ENCODE measurements around the gene PYCARD.
"Not testable (repeated sequence)": the region's sequence is repeated elsewhere in the genome, so short reads cannot be mapped to it uniquely, and the experiment has no call there.

Gene PYCARD

GRCh38 chr16:31245598-31245997 lies 43.0 kb upstream of the PYCARD start:
- H2AK5ac ChIP-seq (ENCODE audit: low read length); H4K5ac ChIP-seq (ENCODE audit: low read length); H3K4me3 ChIP-seq (ENCODE audit: low read length); H3K4ac ChIP-seq (ENCODE audit: low read depth, low read length); H2BK5ac ChIP-seq (ENCODE audit: low read length); H3K36me3 ChIP-seq (ENCODE audit: control insufficient read depth, insufficient read depth, low read length); H3K18ac ChIP-seq (ENCODE audit: low read length); H3K79me1 ChIP-seq (ENCODE audit: low read length); H2BK15ac ChIP-seq (replicated peaks; ENCODE audit: low read depth); H3K56ac ChIP-seq (ENCODE audit: low read length); H3K4me2 ChIP-seq (ENCODE audit: low read length); H3K4me1 ChIP-seq (ENCODE audit: control insufficient read depth, low read depth, low read length); H3K27ac ChIP-seq (ENCODE audit: low read depth, low read length); H3K79me2 ChIP-seq (ENCODE audit: control insufficient read depth, insufficient read depth, low read length); H4K8ac ChIP-seq (ENCODE audit: low read depth, low read length); H3K23ac ChIP-seq (ENCODE audit: low read length); H3K9ac ChIP-seq (ENCODE audit: low read length); H3K27me3 ChIP-seq (ENCODE audit: insufficient read depth, low read length, poor library complexity); H2BK120ac ChIP-seq (ENCODE audit: low read depth, low read length): not testable (repeated sequence)
- DNase-seq = peak; percentile 38
- no CpG with 5 or more reads among the region's 8 CpGs for WGBS (ENCODE audit: extremely low coverage, insufficient coverage, low lambda C conversion rate)

DNA sequence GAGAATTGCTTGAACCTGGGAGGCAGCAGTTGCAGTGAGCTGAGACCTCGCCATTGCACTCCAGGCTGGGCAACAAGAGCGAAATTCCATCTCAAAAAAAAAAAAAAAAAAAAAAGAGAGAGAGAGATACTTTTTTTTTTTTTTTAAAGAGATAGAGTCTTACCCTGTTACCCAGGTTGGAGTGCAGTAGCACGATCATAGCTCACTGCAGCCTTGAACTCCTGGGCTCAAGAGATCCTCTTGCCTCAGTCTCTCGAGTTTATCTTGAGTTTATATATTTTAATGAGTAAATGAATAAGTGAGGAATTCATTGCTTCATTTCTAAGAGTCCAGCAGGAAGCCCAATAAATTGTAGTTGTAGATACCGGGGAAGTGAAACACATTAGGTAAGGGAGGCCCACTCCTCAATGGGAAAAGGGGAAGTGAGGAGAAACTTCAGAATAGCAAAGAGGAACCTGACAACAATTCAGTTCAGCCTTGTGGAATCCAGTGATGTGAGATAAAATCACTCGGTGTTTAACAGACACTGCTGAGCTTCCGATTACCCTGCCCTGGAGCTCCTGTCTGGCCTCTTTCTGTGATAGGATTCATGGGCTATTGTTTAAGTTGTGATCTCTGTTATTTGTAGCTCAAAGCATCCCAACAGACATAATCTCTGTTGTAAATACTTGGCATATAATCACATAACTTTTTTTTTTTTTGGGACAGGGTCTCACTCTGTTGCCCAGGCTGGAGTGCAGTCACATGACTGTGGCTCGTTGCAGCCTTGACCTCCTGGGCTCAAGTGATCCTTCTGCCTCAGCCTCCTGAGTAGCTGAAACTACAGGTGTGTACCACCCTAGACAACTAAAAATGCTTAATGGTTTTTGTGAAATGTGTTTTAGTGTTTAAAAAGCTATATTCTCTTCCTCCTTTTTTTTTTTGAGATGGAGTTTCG lies 41.4 kb upstream of the PYCARD start:
- Histone ChIP-seq H3K79me2 (ENCODE audit: control insufficient read depth, insufficient read depth, low read length) (no peaks in the 10 kb centered on the region), H2BK15ac (replicated peaks; ENCODE audit: low read depth) (no peak overlapping the region), H3K9ac (ENCODE audit: low read length) (no peak overlapping the region), H4K8ac (ENCODE audit: low read depth, low read length) (no peak overlapping the region), H2BK120ac (ENCODE audit: low read depth, low read length) (no peak overlapping the region), H3K36me3 (ENCODE audit: control insufficient read depth, insufficient read depth, low read length) (no peaks in the 10 kb centered on the region), H2BK5ac (ENCODE audit: low read length) (no peak overlapping the region), H3K79me1 (ENCODE audit: low read length) (no peaks in the 10 kb centered on the region), H3K18ac (ENCODE audit: low read length) (no peak overlapping the region), H3K27ac (ENCODE audit: low read depth, low read length) (no peak overlapping the region), H3K56ac (ENCODE audit: low read length) (no peak overlapping the region), H3K4me1 (ENCODE audit: control insufficient read depth, low read depth, low read length) (no peaks in the 10 kb centered on the region), H3K23ac (ENCODE audit: low read length) (no peak overlapping the region), H3K27me3 (ENCODE audit: insufficient read depth, low read length, poor library complexity) (no peaks in the 10 kb centered on the region), H2AK5ac (ENCODE audit: low read length) (no peak overlapping the region), H4K5ac (ENCODE audit: low read length) (no peak overlapping the region), H3K4me3 (ENCODE audit: low read length) (no peak overlapping the region), H3K4ac (ENCODE audit: low read depth, low read length) (no peak overlapping the region), H3K4me2 (ENCODE audit: low read length) (no peak overlapping the region)
- peak; percentile 82 for DNase-seq
- no CpG with 5 or more reads among the region's 9 CpGs for WGBS (ENCODE audit: extremely low coverage, insufficient coverage, low lambda C conversion rate)

DNA sequence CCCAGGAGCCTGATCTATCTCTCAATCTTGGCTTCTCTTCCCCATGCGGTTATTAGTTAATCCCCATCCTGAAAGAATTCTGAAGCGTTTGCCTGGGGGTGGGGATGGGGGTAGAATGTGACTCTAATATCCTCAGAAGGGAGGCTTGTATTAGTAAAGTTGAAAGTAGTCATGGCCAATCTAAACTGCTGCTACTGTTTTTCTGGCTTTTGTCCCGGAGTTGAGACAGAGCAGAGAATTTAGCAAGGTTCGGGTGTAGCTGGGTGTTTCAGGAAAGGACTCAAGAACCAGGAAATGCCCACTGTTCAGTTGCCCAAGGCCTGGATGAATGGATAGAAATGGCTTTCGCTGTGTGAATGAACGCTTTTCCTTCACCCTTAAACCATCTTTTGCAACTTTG lies 39.6 kb upstream of the PYCARD start:
- H3K27me3 ChIP-seq (ENCODE audit: insufficient read depth, low read length, poor library complexity) = no peaks in the 10 kb centered on the region

GRCh38 chr16:31238041-31238440 lies 35.5 kb upstream of the PYCARD start:
- H2AK5ac ChIP-seq (ENCODE audit: low read length) = no peak overlapping the region
- H3K4me1 ChIP-seq (ENCODE audit: control insufficient read depth, low read depth, low read length) = no peaks in the 10 kb centered on the region
- H3K36me3 ChIP-seq (ENCODE audit: control insufficient read depth, insufficient read depth, low read length) = no peaks in the 10 kb centered on the region
- H3K23ac ChIP-seq (ENCODE audit: low read length) = no peak overlapping the region
- H2BK15ac ChIP-seq (replicated peaks; ENCODE audit: low read depth) = no peak overlapping the region
- no peaks in the 10 kb centered on the region for H3K79me1 ChIP-seq (ENCODE audit: low read length)
- H3K4ac ChIP-seq (ENCODE audit: low read depth, low read length) = no peak overlapping the region
- no peak overlapping the region for H3K27ac ChIP-seq (ENCODE audit: low read depth, low read length)
- H3K4me3 ChIP-seq (ENCODE audit: low read length) = no peak overlapping the region
- no peaks in the 10 kb centered on the region for H3K27me3 ChIP-seq (ENCODE audit: insufficient read depth, low read length, poor library complexity)
- no CpG with 5 or more reads among the region's 4 CpGs for WGBS (ENCODE audit: extremely low coverage, insufficient coverage, low lambda C conversion rate)
- no peak overlapping the region for H2BK120ac ChIP-seq (ENCODE audit: low read depth, low read length)
- H3K79me2 ChIP-seq (ENCODE audit: control insufficient read depth, insufficient read depth, low read length) = no peaks in the 10 kb centered on the region
- H4K5ac ChIP-seq (ENCODE audit: low read length) = no peak overlapping the region
- H3K18ac ChIP-seq (ENCODE audit: low read length) = no peak overlapping the region
- no peak overlapping the region for H3K4me2 ChIP-seq (ENCODE audit: low read length)
- H3K9ac ChIP-seq (ENCODE audit: low read length) = no peak overlapping the region
- H4K8ac ChIP-seq (ENCODE audit: low read depth, low read length) = no peak overlapping the region
- H3K56ac ChIP-seq (ENCODE audit: low read length) = no peak overlapping the region
- DNase-seq = no peak
- no peak overlapping the region for H2BK5ac ChIP-seq (ENCODE audit: low read length)

More for the DNA sequence above, 39.6 kb upstream of the PYCARD start:
- H3K4ac ChIP-seq (ENCODE audit: low read depth, low read length) = peak overlapping the region; percentile 50
- H2BK15ac ChIP-seq (replicated peaks; ENCODE audit: low read depth) = no peak overlapping the region
- H2BK120ac ChIP-seq (ENCODE audit: low read depth, low read length) = no peak overlapping the region
- DNase-seq = no peak
- H3K79me2 ChIP-seq (ENCODE audit: control insufficient read depth, insufficient read depth, low read length) = no peaks in the 10 kb centered on the region
- no peak overlapping the region for H3K23ac ChIP-seq (ENCODE audit: low read length)
- no peaks in the 10 kb centered on the region for H3K4me1 ChIP-seq (ENCODE audit: control insufficient read depth, low read depth, low read length)
- no peak overlapping the region for H3K27ac ChIP-seq (ENCODE audit: low read depth, low read length)
- no peaks in the 10 kb centered on the region for H3K36me3 ChIP-seq (ENCODE audit: control insufficient read depth, insufficient read depth, low read length)
- no peak overlapping the region for H4K8ac ChIP-seq (ENCODE audit: low read depth, low read length)
- no peak overlapping the region for H3K4me2 ChIP-seq (ENCODE audit: low read length)
- H3K79me1 ChIP-seq (ENCODE audit: low read length) = no peaks in the 10 kb centered on the region
- no peak overlapping the region for H3K18ac ChIP-seq (ENCODE audit: low read length)
- no CpG with 5 or more reads among the region's 6 CpGs for WGBS (ENCODE audit: extremely low coverage, insufficient coverage, low lambda C conversion rate)
- H3K56ac ChIP-seq (ENCODE audit: low read length) = no peak overlapping the region
- no peak overlapping the region for H2BK5ac ChIP-seq (ENCODE audit: low read length)
- H2AK5ac ChIP-seq (ENCODE audit: low read length) = no peak overlapping the region
- H3K9ac ChIP-seq (ENCODE audit: low read length) = no peak overlapping the region
- no peak overlapping the region for H4K5ac ChIP-seq (ENCODE audit: low read length)
- no peak overlapping the region for H3K4me3 ChIP-seq (ENCODE audit: low read length)

DNA sequence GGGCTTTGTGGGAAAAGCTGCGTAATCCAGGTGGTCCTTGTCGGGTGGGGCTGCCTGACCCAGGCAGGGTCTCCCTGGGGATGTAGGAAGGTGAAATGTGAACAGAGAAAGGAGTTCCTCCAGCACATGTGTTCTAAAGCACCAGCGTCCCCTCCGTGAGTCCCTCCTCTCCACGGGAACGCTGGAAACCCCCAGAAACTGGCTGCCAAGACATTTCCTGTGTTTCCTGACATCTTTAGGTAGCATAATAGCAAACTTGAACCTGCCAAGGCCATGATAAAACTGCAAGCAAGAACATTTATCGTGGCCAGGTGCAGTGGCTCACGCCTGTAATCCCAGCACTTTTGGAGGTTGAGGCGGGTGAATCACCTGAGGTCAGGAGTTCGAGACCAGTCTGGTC lies 26.9 kb upstream of the PYCARD start:
- Histone ChIP-seq H3K4ac (ENCODE audit: low read depth, low read length) (no peak overlapping the region), H3K4me2 (ENCODE audit: low read length) (no peak overlapping the region), H3K27me3 (ENCODE audit: insufficient read depth, low read length, poor library complexity) (no peaks in the 10 kb centered on the region), H2BK5ac (ENCODE audit: low read length) (no peak overlapping the region), H3K79me1 (ENCODE audit: low read length) (no peaks in the 10 kb centered on the region), H3K23ac (ENCODE audit: low read length) (no peak overlapping the region), H2AK5ac (ENCODE audit: low read length) (no peak overlapping the region), H3K4me1 (ENCODE audit: control insufficient read depth, low read depth, low read length) (no peaks in the 10 kb centered on the region), H3K56ac (ENCODE audit: low read length) (no peak overlapping the region), H3K18ac (ENCODE audit: low read length) (no peak overlapping the region), H3K79me2 (ENCODE audit: control insufficient read depth, insufficient read depth, low read length) (no peaks in the 10 kb centered on the region), H3K4me3 (ENCODE audit: low read length) (no peak overlapping the region), H4K5ac (ENCODE audit: low read length) (no peak overlapping the region), H2BK15ac (replicated peaks; ENCODE audit: low read depth) (no peak overlapping the region), H3K9ac (ENCODE audit: low read length) (no peak overlapping the region), H2BK120ac (ENCODE audit: low read depth, low read length) (no peak overlapping the region), H3K27ac (ENCODE audit: low read depth, low read length) (no peak overlapping the region), H4K8ac (ENCODE audit: low read depth, low read length) (no peak overlapping the region), H3K36me3 (ENCODE audit: control insufficient read depth, insufficient read depth, low read length) (no peaks in the 10 kb centered on the region)
- no CpG with 5 or more reads among the region's 10 CpGs for WGBS (ENCODE audit: extremely low coverage, insufficient coverage, low lambda C conversion rate)
- no peak for DNase-seq

DNA sequence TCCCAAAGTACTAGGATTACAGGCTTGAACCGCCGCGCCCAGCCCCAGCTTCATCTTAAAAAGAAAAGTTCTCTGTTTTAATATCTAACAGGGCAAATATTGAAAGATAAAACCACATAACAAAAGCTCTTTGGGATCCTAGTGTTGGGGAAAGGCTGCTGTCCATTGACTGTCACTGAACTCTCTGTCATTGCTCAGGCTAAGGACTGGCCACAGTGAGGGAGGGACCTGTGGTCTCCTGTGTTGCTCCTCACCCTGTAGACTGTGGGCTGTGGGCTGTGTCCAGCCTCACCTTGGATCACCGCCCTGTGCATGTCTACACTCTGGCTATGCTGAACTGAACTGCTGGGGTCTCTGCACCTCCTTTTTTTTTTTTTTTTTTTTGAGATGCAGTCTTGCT lies 25.6 kb upstream of the PYCARD start:
- no peak overlapping the region for H2BK15ac ChIP-seq (replicated peaks; ENCODE audit: low read depth)
- no peak overlapping the region for H3K4me2 ChIP-seq (ENCODE audit: low read length)
- WGBS (ENCODE audit: extremely low coverage, insufficient coverage, low lambda C conversion rate) = no CpG with 5 or more reads among the region's 4 CpGs
- no peaks in the 10 kb centered on the region for H3K79me2 ChIP-seq (ENCODE audit: control insufficient read depth, insufficient read depth, low read length)
- H2AK5ac ChIP-seq (ENCODE audit: low read length) = no peak overlapping the region
- no peak overlapping the region for H3K4ac ChIP-seq (ENCODE audit: low read depth, low read length)
- no peaks in the 10 kb centered on the region for H3K36me3 ChIP-seq (ENCODE audit: control insufficient read depth, insufficient read depth, low read length)
- no peaks in the 10 kb centered on the region for H3K79me1 ChIP-seq (ENCODE audit: low read length)
- no peak overlapping the region for H2BK5ac ChIP-seq (ENCODE audit: low read length)
- DNase-seq = no peak
- H3K9ac ChIP-seq (ENCODE audit: low read length) = no peak overlapping the region
- no peak overlapping the region for H3K27ac ChIP-seq (ENCODE audit: low read depth, low read length)
- no peak overlapping the region for H3K56ac ChIP-seq (ENCODE audit: low read length)
- no peak overlapping the region for H3K4me3 ChIP-seq (ENCODE audit: low read length)
- no peak overlapping the region for H4K5ac ChIP-seq (ENCODE audit: low read length)
- no peak overlapping the region for H3K23ac ChIP-seq (ENCODE audit: low read length)
- H4K8ac ChIP-seq (ENCODE audit: low read depth, low read length) = no peak overlapping the region
- no peak overlapping the region for H2BK120ac ChIP-seq (ENCODE audit: low read depth, low read length)
- no peak overlapping the region for H3K18ac ChIP-seq (ENCODE audit: low read length)
- H3K4me1 ChIP-seq (ENCODE audit: control insufficient read depth, low read depth, low read length) = no peaks in the 10 kb centered on the region
- H3K27me3 ChIP-seq (ENCODE audit: insufficient read depth, low read length, poor library complexity) = no peaks in the 10 kb centered on the region
